H1 (cell line): ENCODE measurements around the gene UBE2D2. TPM values are rescaled to one million over a fixed set of nuclear protein-coding genes. Genes with fewer than 3 reads are reported as not detected.

Experiments
- ASH2L ChIP-seq: fragments of 200-600, 300-600 bp; sonication (generic); IDR thresholded peaks from one replicate; pipeline ENCODE4 v1.7.1; 2017; ENCODE audit warnings: low read length
- SRF ChIP-seq: IDR thresholded peaks from 2 replicates; pipeline ENCODE4 v1.6.1; 2011; ENCODE audit warnings: mild to moderate bottlenecking, low read depth, low read length, moderate library complexity
- polyA plus RNA-seq, 7 experiments: library from polyadenylated mRNA; depleted of rRNA in 3 of 7; stranded (reverse) in 5 of 7; unstranded in 2 of 7; fragments of >200 nt in 5 of 7; fragments of 200-250 nt in 2 of 7; gene quantifications; 1 replicate in 5 of 7; 2 replicates in 1 of 7; 4 replicates in 1 of 7; pipeline versions ENCODE4 v1.2.1 to v1.2.3, GENCODE V29; 2011 to 2013; ENCODE audit warnings: missing spikeins in 2 of 7, mixed read lengths in 2 of 7
- total RNA-seq: library from RNA; stranded (reverse); fragmentation: NEBNext Ultra II Directional; extraction: Animal tissue kit (Norgen Biotek cat#: 25700); gene quantifications from 2 replicates; pipeline ENCODE4 v1.2.1, GENCODE V29; 2021
- TF ChIP-seq, protein P1 (sequence below): fragments of 300-600 bp; sonication (generic); IDR thresholded peaks from 2 replicates; pipeline ENCODE4 v1.7.1; 2012; ENCODE audit warnings: low read length, moderate library complexity, mild to moderate bottlenecking, inconsistent platforms; ENCODE audit not compliant: insufficient replicate concordance
- TF ChIP-seq, protein P2 (sequence below): IDR thresholded peaks from 2 replicates; pipeline ENCODE4 v1.6.1; 2012; ENCODE audit warnings: low read length, inconsistent platforms

The UBE2D2 gene
- total and polyA plus RNA-seq, 2 of the 8 experiments (the other 6 are each of a cell fraction or from before 2014, with no cell fraction given), result 66.9 to 203 TPM

DNA sequence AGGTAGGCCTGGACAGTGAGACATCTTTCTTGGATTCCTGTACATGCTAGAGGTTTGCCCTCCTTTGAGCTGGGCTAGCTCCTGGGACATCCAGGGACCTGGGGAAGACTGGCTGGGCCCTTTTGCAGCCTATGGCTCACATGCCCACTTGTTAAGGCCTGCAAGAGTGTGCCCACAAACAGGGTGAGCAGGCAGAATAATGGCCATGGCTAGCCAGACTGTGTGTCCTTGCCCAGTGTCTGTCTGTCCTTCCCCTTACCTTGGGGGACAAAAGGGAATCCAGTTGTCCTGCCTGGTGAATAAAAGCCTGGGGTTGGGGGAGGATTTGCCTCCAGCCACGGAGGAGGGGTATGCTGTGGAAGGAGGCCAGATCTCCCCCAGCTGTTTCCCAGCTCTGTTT is 74.1 kb downstream of the UBE2D2 start (continued):
- TF ChIP-seq, protein P1, sequence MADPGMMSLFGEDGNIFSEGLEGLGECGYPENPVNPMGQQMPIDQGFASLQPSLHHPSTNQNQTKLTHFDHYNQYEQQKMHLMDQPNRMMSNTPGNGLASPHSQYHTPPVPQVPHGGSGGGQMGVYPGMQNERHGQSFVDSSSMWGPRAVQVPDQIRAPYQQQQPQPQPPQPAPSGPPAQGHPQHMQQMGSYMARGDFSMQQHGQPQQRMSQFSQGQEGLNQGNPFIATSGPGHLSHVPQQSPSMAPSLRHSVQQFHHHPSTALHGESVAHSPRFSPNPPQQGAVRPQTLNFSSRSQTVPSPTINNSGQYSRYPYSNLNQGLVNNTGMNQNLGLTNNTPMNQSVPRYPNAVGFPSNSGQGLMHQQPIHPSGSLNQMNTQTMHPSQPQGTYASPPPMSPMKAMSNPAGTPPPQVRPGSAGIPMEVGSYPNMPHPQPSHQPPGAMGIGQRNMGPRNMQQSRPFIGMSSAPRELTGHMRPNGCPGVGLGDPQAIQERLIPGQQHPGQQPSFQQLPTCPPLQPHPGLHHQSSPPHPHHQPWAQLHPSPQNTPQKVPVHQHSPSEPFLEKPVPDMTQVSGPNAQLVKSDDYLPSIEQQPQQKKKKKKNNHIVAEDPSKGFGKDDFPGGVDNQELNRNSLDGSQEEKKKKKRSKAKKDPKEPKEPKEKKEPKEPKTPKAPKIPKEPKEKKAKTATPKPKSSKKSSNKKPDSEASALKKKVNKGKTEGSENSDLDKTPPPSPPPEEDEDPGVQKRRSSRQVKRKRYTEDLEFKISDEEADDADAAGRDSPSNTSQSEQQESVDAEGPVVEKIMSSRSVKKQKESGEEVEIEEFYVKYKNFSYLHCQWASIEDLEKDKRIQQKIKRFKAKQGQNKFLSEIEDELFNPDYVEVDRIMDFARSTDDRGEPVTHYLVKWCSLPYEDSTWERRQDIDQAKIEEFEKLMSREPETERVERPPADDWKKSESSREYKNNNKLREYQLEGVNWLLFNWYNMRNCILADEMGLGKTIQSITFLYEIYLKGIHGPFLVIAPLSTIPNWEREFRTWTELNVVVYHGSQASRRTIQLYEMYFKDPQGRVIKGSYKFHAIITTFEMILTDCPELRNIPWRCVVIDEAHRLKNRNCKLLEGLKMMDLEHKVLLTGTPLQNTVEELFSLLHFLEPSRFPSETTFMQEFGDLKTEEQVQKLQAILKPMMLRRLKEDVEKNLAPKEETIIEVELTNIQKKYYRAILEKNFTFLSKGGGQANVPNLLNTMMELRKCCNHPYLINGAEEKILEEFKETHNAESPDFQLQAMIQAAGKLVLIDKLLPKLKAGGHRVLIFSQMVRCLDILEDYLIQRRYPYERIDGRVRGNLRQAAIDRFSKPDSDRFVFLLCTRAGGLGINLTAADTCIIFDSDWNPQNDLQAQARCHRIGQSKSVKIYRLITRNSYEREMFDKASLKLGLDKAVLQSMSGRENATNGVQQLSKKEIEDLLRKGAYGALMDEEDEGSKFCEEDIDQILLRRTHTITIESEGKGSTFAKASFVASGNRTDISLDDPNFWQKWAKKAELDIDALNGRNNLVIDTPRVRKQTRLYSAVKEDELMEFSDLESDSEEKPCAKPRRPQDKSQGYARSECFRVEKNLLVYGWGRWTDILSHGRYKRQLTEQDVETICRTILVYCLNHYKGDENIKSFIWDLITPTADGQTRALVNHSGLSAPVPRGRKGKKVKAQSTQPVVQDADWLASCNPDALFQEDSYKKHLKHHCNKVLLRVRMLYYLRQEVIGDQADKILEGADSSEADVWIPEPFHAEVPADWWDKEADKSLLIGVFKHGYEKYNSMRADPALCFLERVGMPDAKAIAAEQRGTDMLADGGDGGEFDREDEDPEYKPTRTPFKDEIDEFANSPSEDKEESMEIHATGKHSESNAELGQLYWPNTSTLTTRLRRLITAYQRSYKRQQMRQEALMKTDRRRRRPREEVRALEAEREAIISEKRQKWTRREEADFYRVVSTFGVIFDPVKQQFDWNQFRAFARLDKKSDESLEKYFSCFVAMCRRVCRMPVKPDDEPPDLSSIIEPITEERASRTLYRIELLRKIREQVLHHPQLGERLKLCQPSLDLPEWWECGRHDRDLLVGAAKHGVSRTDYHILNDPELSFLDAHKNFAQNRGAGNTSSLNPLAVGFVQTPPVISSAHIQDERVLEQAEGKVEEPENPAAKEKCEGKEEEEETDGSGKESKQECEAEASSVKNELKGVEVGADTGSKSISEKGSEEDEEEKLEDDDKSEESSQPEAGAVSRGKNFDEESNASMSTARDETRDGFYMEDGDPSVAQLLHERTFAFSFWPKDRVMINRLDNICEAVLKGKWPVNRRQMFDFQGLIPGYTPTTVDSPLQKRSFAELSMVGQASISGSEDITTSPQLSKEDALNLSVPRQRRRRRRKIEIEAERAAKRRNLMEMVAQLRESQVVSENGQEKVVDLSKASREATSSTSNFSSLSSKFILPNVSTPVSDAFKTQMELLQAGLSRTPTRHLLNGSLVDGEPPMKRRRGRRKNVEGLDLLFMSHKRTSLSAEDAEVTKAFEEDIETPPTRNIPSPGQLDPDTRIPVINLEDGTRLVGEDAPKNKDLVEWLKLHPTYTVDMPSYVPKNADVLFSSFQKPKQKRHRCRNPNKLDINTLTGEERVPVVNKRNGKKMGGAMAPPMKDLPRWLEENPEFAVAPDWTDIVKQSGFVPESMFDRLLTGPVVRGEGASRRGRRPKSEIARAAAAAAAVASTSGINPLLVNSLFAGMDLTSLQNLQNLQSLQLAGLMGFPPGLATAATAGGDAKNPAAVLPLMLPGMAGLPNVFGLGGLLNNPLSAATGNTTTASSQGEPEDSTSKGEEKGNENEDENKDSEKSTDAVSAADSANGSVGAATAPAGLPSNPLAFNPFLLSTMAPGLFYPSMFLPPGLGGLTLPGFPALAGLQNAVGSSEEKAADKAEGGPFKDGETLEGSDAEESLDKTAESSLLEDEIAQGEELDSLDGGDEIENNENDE, result no peak
- TF ChIP-seq ASH2L (no peak), SRF (no peak)
- TF ChIP-seq, protein P2, sequence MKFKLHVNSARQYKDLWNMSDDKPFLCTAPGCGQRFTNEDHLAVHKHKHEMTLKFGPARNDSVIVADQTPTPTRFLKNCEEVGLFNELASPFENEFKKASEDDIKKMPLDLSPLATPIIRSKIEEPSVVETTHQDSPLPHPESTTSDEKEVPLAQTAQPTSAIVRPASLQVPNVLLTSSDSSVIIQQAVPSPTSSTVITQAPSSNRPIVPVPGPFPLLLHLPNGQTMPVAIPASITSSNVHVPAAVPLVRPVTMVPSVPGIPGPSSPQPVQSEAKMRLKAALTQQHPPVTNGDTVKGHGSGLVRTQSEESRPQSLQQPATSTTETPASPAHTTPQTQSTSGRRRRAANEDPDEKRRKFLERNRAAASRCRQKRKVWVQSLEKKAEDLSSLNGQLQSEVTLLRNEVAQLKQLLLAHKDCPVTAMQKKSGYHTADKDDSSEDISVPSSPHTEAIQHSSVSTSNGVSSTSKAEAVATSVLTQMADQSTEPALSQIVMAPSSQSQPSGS, result no peak
